Keratinocyte (primary cell): ENCODE measurements around the gene MAP3K5. TPM values are rescaled to one million over a fixed set of nuclear protein-coding genes. Genes with fewer than 3 reads are reported as not detected.

Experiments
- DNase-seq: peaks from one replicate; pipeline ENCODE4 v3.0.0-alpha.2; 2011; ENCODE audit warnings: low read depth, missing footprints, low spot score
- FAIRE-seq: peaks from 2 replicates; lab custom pipeline; 2011; peaks lifted over from hg19 to GRCh38; lab: Jason Lieb, UNC
- H2AFZ ChIP-seq: 2 replicates; pipeline ENCODE4 v1.6.0; 2012; ENCODE audit warnings: low read length, control low read depth, inconsistent platforms; ENCODE audit not compliant: control insufficient read depth
- H3K27ac ChIP-seq: 2 replicates; pipeline ENCODE4 v1.5.1; 2011; ENCODE audit warnings: low read length; ENCODE audit not compliant: control insufficient read depth, insufficient read depth
- H3K27me3 ChIP-seq: 3 replicates; pipeline ENCODE4 v1.6.0; 2011; ENCODE audit warnings: low read length; ENCODE audit not compliant: control insufficient read depth, insufficient read depth; ENCODE audit errors: extremely low read depth
- H3K36me3 ChIP-seq, 2 experiments: 2 replicates in 1 of 2; 3 replicates in 1 of 2; pipeline ENCODE4 v1.5.1; 2011; ENCODE audit warnings: low read length in 2 of 2, mild to moderate bottlenecking in 1 of 2; ENCODE audit not compliant: control insufficient read depth in 2 of 2, insufficient read depth in 2 of 2; ENCODE audit errors: extremely low read depth in 1 of 2
- H3K4me1 ChIP-seq: 3 replicates; pipeline ENCODE4 v1.5.1; 2011; ENCODE audit warnings: low read length; ENCODE audit not compliant: control insufficient read depth, insufficient read depth; ENCODE audit errors: extremely low read depth
- H3K4me2 ChIP-seq: 3 replicates; pipeline ENCODE4 v1.6.0; 2011; ENCODE audit warnings: low read depth, low read length; ENCODE audit not compliant: control insufficient read depth, insufficient read depth; ENCODE audit errors: extremely low read depth
- H3K4me3 ChIP-seq, 3 experiments: fragments of 200-600 bp in 1 of 3; sonication (generic) in 1 of 3; 2 replicates in 2 of 3; 3 replicates in 1 of 3; pipeline ENCODE4 v1.5.1; 2011 to 2016; ENCODE audit warnings: low read length in 3 of 3, mild to moderate bottlenecking in 3 of 3, control low read depth in 2 of 3, inconsistent platforms in 1 of 3, low read depth in 1 of 3, mixed read lengths in 1 of 3, mixed run types in 1 of 3, moderate library complexity in 1 of 3; ENCODE audit not compliant: control insufficient read depth in 2 of 3, insufficient read depth in 2 of 3; ENCODE audit errors: extremely low read depth in 1 of 3
- H3K79me2 ChIP-seq: 2 replicates; pipeline ENCODE4 v1.6.0; 2012; ENCODE audit warnings: low read length; ENCODE audit not compliant: control insufficient read depth, insufficient read depth
- H3K9ac ChIP-seq: 3 replicates; pipeline ENCODE4 v1.6.0; 2011; ENCODE audit warnings: low read length; ENCODE audit not compliant: control insufficient read depth, insufficient read depth; ENCODE audit errors: extremely low read depth
- H3K9me1 ChIP-seq: 3 replicates; pipeline ENCODE4 v1.6.0; 2011; ENCODE audit warnings: low read length; ENCODE audit not compliant: control insufficient read depth, insufficient read depth; ENCODE audit errors: extremely low read depth
- H3K9me3 ChIP-seq: 2 replicates; pipeline ENCODE4 v1.5.1; 2012; ENCODE audit warnings: low read depth, low read length; ENCODE audit not compliant: control insufficient read depth
- H4K20me1 ChIP-seq: 3 replicates; pipeline ENCODE4 v1.6.0; 2011; ENCODE audit warnings: low read length; ENCODE audit not compliant: control insufficient read depth, insufficient read depth; ENCODE audit errors: extremely low read depth
- CTCF ChIP-seq, 3 experiments: IDR thresholded peaks in 1 of 3; conservative IDR thresholded peaks in 1 of 3; optimal IDR thresholded peaks in 1 of 3; 2 replicates in 2 of 3; 3 replicates in 1 of 3; pipeline versions ENCODE3 to v1.5.1; 2011; ENCODE audit warnings: low read length in 3 of 3, mild to moderate bottlenecking in 3 of 3, moderate library complexity in 2 of 3, control low read depth in 1 of 3, inconsistent platforms in 1 of 3; ENCODE audit not compliant: insufficient read depth in 2 of 3; ENCODE audit errors: extremely low read depth in 1 of 3
- EZH2 ChIP-seq: IDR thresholded peaks from one replicate; pipeline ENCODE4 v1.6.1; 2012; ENCODE audit warnings: inconsistent platforms, mild to moderate bottlenecking, low read length, moderate library complexity
- dilution Hi-C: fragments of 300-500 bp; cut with MboI; formaldehyde crosslinking; loops from one replicate; pipeline ENCODE4 v1.7.0; 2020; ENCODE audit warnings: low sequenced_read_pairs; ENCODE audit not compliant: extremely low pct_ligation_motif_present
- polyA plus RNA-seq, 5 experiments: library from polyadenylated mRNA; depleted of rRNA in 3 of 5; stranded (reverse) in 3 of 5; stranded (forward) in 1 of 5; unstranded in 1 of 5; fragments of >200 nt; gene quantifications; 1 replicate in 1 of 5; 2 replicates in 3 of 5; 3 replicates in 1 of 5; pipeline versions ENCODE4 v1.2.1 to v1.2.3, GENCODE V29; 2011 to 2012; ENCODE audit warnings: missing spikeins in 2 of 5, low read depth in 1 of 5, low replicate concordance in 1 of 5

Gene MAP3K5
- polyA plus RNA-seq, 1 donor (not counting 4 experiments of a cell fraction or from before 2014, with no cell fraction given) = 3.4 TPM

- DNase-seq (no peak), FAIRE-seq (no peak)
- TF ChIP-seq CTCF (optimal IDR thresholded peaks at IDR 0.05 in 1 of 3, IDR thresholded peaks at IDR 0.05 in 1 of 3, conservative IDR thresholded peaks at IDR 0.05 in 1 of 3; ENCODE audit: extremely low read depth in 1 of 3, insufficient read depth in 2 of 3, low read length in 3 of 3) (no peak), EZH2 (no peak)
- H3K27me3 ChIP-seq = no peaks in the 10 kb centered on the region
- no peak overlapping the region for H3K4me2 ChIP-seq
- dilution Hi-C loops = no loop called here
- no peaks in the 10 kb centered on the region for H3K9me1 ChIP-seq
- no peak overlapping the region for H3K27ac ChIP-seq
- H4K20me1 ChIP-seq = no peaks in the 10 kb centered on the region
- no peak overlapping the region for H3K9ac ChIP-seq
- no peaks in the 10 kb centered on the region for H3K9me3 ChIP-seq
- no peaks in the 10 kb centered on the region for H3K36me3 ChIP-seq
- H3K4me1 ChIP-seq = peaks cover 17% of the 10 kb centered on the region
- H2AFZ ChIP-seq = no peak overlapping the region
- no peaks in the 10 kb centered on the region for H3K79me2 ChIP-seq
- no peak overlapping the region for H3K4me3 ChIP-seq
Observed at GRCh38 chr6:136718476-136718875, 73.8 kb downstream of the MAP3K5 start.

- H3K4me1 ChIP-seq = peaks cover 17% of the 10 kb centered on the region
- no peak overlapping the region for H3K27ac ChIP-seq
- TF ChIP-seq EZH2 (no peak), CTCF (optimal IDR thresholded peaks at IDR 0.05 in 1 of 3, IDR thresholded peaks at IDR 0.05 in 1 of 3, conservative IDR thresholded peaks at IDR 0.05 in 1 of 3; ENCODE audit: extremely low read depth in 1 of 3, insufficient read depth in 2 of 3, low read length in 3 of 3) (no peak)
- no peaks in the 10 kb centered on the region for H3K79me2 ChIP-seq
- no peak overlapping the region for H3K4me2 ChIP-seq
- H3K9me3 ChIP-seq = no peaks in the 10 kb centered on the region
- H4K20me1 ChIP-seq = no peaks in the 10 kb centered on the region
- no peak overlapping the region for H3K4me3 ChIP-seq
- H3K9ac ChIP-seq = no peak overlapping the region
- H3K36me3 ChIP-seq = no peaks in the 10 kb centered on the region
- DNase-seq = no peak
- no peaks in the 10 kb centered on the region for H3K9me1 ChIP-seq
- no peak overlapping the region for H2AFZ ChIP-seq
- H3K27me3 ChIP-seq = no peaks in the 10 kb centered on the region
- FAIRE-seq = no peak
- dilution Hi-C loops = no loop called here
Observed at GRCh38 chr6:136717716-136717990, 74.6 kb downstream of the MAP3K5 start.
